GM10847 (cell line): ENCODE results near the gene ADGB.

Experiments used
- POLR2A ChIP-seq: IDR thresholded peaks from 2 replicates; pipeline ENCODE4 v1.6.1; 2011; ENCODE audit not compliant: insufficient read length; ENCODE audit errors: extremely low read depth

Gene ADGB

DNA sequence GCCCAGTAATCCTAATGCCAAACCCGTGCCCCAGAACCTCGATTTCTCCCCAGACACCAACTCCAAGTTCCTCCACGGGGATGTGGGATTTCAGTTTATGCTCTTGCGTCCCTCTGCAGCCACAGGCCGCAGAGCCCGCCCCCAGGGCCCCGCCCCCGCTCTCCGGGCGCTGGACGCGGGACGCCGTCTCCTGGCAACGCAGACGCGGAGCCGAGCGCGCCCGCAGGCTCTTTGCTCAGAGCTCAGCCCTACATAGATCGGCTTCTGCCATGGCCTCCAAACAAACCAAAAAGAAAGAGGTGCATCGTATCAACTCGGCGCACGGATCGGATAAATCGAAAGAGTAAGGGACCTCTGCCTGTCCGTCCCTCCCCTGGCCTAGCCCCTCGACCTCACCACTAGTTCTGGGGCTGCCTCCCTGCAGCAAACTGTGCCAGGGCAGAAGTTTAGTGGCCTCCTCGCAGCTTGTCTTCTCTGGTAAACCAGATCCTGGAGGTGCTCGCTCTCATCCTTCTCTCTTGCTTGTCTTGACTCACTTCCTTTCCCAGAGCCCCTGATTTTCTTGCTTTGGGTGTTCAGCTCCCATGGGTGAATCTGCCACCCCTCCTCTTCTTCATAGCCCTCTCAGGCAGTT, at the start of gene ADGB:
Gene ADGB, plus strand, starts transcription at position 201 of the 634 bp plus-strand sequence. Its CDS starts 69 bp downstream, at position 270.
- TF ChIP-seq POLR2A, result no peak

DNA sequence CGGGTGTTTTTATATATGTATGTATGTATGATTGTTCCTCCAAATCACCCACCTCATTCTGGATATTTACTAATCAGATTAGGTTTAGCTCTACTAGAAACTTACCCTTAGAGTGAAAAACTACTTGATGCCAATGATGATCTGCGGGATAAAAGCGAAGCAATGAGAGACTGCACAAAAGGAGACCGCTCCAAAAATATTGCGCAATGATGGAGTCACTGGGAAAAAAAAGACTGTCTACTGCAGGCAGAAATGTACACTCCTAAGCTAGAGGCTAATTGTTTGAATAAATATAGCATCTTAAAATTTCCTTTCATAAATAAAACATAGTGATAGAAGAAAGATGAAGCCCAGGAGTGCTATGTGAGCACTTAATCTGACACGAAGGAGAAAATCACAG, 47.9 kb upstream of the ADGB start:
- no peak for TF ChIP-seq POLR2A

DNA sequence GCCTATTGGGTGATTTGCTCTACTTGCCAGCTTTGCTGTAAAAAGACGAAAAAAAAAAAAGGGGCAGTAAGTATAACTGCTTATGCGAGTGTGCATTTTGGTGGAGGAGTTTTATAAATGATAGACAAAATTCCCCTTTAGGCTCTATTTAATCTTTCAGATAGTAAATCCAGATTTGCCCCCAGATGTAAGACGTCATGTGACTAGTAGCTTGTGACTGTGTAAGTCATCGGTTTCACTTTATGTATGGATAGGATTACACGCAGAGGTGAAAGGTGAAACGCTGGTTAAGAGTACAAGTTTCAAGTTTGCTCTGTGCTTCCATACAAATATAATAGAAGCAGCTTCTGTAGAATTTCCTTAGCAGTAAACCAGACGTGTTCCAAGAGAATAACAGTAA, 47.2 kb upstream of the ADGB start:
- no peak for TF ChIP-seq POLR2A

DNA sequence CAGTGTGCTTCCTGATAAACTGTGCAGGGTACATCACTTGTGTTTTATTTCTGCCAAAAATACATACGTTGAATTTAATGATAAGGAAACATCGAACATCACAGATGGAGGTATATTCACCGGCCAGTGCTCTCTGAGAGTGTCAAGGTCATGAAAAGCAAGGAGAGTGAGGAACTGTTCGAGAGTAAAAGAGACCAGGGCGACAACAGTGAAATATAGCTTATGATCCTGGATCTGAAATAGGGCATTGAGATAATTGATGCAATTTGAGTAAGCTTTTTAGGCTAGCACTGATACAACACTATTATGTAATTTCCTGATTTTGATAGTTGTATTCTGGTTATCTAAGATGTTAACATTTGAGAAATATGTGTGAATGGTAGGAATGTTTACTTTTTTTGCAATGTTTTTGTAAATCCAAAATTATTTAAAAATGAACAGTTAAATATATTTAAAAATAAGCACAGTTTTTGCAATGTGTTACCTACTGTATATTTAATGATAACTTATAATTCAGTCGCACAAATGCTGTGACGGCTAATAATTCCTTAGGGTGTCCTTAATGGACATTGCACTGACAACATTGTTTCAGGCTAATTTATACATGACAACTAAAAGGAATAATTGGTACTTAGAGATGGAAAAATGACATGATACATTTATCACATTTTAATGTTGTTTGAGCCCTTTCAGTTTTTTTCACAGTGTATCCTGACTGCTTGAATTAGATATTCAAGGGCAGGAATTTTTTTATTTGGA, 45.2 kb upstream of the ADGB start:
- TF ChIP-seq POLR2A, result no peak

DNA sequence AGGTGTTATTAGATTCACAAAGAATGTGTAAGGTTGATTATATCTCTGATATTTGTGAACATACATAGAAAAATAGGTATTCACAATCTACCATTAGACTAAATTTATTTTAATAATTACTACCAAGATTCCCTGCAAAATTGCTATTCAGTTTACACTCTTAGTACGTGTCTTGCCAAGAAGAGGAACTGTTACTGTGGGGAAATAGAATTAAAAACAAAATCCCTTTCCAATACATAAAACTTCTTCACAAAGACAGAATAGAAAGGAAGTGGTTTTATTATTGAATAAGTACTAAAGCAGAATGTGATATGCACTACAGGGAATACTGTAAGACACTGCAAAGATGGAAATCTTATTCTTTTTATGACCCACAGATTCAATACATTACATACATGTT, 38.2 kb upstream of the ADGB start:
- TF ChIP-seq POLR2A, result no peak

DNA sequence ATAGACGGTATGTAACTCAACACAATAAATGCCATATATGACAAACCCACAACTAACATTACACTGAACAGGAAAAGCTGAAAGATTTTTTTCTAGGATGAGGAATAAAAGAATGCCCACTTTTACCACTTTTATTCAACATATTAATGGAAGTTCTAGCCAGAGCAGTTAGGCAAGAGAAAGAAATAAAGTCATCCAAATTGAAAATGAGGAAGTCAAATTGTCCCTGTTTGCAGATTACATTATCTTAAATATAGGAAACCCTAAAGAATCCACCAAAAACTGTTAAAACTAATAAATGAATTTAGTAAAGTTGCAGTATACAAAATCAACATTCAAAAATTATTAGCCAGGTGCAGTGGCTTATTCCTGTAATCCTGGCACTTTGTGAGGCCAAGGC, 24.6 kb upstream of the ADGB start:
- TF ChIP-seq POLR2A, result no peak

DNA sequence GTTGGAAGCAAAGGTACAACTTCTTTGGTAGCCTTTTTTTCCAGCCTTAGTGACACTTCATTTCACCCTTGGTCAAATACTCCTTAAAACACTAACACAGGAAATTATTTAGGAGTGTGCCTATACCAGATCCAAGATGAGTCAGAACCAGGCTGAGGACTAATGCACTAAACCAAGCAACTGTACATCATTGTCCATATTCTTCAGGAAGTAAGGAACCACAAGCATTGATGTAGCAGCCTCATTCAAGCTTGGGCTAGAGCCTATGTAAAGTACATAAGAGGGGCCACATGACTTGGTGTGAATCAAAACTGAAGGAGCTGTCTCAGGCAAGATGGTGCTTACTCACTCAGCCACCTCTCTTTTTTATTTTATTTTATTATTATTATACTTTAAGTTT, 20.7 kb upstream of the ADGB start:
- no peak for TF ChIP-seq POLR2A

DNA sequence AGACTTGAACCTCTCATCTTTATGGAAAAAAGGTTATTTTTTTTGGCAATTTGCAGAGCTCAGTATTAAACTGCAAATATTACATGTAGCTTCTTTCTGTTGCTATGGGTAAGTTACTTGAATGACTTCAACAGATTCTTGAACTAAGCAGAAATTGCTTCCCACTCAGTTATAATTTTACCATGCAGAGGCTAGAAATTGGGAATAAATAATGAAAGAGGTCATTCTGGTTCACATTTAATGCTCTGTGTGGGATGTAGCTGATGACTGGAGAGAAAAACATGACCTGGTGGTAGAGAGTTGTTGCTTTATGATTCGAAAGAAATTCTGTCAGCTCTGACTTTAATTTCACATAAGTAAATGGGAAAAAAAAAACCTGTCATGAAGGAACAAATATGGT, 16.8 kb upstream of the ADGB start:
- no peak for TF ChIP-seq POLR2A

DNA sequence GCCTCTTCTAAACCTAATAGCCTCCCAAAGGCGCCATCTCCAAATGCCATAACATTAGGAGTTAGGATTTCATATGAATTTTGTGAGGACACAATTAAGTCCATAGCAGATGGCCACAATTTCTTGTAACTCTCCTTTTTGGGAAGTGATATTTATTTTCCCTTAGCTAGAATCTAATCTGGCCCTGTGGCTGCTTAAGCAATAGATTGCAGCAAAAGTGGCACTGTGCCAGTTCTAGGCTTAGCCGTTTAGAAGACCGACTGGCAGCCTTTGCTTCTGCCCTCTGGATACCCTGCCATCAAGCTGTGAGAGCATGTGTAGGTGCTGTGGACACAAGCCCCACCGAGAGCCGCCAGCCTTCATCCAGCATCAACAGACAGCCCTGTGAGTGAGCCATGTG, 15.9 kb upstream of the ADGB start:
- TF ChIP-seq POLR2A, result no peak

DNA sequence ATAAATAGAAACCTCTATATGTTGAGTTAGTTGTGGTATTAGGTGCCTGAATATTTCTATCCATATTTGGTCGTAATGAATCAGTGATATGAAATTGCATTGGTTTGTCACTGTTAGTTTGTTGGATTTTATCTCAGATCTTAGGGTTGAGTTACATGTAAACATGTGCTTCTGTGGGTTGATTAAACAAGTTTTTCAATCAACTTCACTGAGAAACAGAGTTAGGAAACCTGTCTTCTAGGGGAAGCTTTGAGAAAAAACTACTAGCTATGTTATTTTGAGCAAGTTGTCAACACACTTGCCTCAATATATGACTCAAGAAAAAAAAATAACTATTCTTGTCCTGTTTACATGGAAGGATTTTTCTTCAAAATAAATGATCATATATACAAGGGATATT, 14.8 kb upstream of the ADGB start:
- TF ChIP-seq POLR2A, result no peak

DNA sequence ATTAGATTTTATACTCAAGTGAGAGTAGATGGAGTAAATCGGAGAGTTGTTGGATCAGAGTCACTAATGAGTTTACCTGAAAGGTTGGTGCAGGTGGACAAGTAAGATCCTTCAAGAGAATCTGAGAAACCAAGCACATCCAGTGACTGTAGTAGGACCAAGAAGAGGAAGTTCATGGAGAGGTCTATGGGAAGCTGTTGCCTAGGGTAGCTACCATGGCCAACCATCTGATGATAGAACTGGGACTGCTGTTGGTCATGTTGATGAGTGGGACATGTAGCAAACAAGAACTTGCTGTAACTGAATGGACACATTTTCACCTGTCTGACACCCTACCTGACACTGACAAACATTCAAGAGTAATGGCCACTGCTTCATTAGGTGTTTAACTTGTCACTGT, 11.3 kb upstream of the ADGB start:
- no peak for TF ChIP-seq POLR2A

DNA sequence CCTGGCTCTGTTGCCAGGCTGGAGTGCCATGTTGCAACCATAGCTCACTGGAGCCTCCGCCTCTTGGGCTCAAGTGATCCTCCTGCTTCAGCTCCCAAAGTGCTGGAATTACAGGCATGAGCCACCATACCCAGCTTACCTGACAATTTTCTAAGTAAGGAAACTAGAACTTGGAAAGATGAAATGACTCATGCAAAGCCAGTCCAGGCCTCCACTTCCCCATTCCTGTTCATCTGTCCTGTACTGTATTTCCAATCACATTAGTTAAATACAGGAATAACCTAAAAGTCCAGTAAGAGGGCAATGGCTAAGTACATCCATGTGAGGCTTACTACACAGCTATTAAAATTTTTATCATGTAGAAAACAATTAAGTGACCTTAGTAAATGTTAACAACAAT, 8.3 kb upstream of the ADGB start:
- TF ChIP-seq POLR2A, result no peak

DNA sequence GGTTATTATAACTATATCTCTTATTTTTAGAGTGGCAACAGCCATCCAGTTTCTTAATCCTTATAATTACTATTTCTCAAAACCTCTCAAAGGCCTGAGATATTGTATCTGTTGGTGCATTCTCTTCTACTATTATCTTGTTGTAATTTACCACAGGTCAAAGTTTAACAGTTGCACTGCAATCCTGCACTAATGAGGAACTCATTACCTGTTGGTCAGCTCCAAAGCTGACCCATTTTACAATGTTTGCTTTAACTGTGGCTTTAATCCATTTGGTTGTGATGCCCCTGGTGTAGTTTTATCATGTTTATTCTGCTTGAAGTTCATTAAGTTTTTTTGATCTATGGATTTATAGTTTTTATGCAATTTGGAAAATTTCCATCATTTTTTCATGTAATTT, 6.3 kb upstream of the ADGB start:
- TF ChIP-seq POLR2A, result no peak

DNA sequence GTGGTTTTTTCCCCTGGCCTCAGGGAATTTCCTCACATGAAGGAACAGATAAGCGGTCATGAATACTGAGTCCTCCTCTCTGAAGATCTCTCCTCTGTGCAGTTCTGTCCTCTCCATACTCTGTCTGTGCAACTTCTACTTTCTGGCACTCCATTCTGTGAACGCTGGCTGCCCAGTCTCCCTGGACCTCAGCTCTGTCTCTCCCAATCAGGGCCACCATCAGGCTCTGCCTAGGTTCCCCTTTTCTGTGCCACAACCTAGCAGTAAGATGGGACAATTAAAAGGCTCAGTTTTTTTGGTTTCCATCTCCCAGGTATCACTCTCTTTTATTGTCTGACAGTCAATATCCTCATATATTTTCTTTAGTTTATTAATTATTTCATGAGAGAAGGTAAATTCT, 4.8 kb upstream of the ADGB start:
- no peak for TF ChIP-seq POLR2A

DNA sequence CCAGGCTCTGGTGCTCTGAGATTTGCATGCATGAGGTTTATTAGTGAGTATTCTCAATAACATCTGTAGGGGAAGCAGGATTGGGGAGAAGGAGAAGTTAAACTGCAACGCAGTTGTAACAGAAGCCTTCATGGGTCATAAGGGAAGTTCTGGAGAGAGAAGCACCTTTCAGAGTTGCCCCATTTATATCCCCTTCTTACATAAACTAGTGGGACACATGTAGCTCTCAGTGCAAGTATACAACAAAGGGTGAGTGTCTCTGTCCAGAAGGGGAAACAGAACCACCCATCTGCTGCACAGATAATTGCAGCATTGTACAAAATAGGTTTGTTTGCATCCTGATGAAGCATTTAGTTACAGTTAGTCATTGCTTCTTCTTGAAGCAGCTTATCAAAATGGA, 4.3 kb upstream of the ADGB start:
- no peak for TF ChIP-seq POLR2A

DNA sequence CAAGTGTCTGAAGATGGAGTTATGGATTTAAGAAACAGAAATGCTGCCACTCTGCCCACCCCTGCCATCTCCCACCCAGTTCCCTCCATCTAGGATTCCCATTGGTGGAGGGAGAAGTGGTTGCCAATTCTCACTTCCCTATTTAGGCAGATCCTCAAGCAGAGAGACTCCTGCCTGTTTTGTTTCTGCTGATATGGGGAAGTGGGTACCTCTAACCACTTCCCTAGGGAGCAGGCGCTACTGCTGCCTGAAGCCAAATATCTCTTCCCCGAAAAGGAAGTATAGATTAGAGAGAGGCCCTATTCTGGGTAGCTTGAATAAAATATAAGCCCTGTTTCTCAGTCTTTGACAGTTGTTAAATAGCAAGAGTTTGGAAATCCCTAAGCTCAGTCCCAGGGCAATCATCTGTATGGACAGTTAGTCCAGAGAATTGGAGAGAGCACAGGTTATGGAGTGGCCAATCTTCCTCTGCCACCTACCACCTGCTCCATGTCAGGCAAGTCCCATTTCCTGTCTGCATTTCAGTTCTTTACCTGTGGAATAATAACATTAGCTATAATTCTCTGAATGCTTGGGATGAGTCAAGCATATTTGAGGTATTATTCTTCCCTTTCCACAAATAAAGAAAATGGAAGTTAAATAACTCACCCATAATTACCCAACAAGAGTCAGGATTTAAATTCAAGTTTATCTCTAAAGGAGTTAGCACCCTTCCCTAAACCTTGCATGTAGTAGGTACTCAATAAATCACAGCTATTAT, 2.6 kb upstream of the ADGB start:
- TF ChIP-seq POLR2A, result no peak

DNA sequence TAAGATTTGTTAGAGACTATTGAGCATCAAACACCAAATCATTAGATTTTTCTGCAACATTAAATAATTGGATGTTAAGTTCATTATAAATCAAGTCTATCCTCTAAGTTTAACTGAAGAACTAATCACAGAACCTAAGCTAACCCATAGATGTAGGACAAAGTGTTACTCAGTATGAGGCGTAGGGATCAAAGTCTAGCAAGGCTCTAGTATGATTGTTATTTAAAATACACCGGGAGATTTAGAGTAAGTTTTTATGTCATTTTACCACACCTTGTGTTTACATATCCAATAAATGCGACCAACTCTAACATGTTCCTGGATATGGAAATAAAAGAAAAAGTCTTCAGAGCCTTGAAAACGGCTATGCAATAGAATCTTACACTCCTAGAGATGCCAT, 2.6 kb downstream of the ADGB start:
- TF ChIP-seq POLR2A, result no peak

DNA sequence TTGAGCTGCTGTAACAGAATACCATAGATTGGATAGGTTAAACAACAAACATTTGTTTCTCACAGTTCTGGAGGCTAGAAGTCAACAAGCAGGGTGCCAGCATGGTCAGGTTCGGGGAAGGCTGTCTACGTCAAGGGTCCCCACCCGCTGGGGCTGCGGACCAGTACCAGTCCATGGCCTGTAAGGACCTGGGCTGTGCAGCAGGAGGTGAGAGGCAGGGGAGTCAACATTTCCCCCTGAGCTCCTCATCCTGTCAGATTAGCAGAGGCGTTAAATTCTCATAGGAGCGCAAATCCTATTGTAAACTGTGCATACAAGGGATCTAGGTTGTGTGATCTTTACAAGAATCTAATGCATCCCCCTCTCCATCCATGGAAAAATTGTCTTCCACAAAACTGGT, 3.8 kb downstream of the ADGB start:
- no peak for TF ChIP-seq POLR2A
